HepG2 (cell line): ENCODE measurements around the gene ABHD4. TPM values are rescaled to one million over a fixed set of nuclear protein-coding genes. Genes with fewer than 3 reads are reported as not detected.
A peak's percentile ranks its signal among the peaks of the same experiment; 100 is the strongest.

Source experiments
- ESRRA ChIP-seq: sonication (generic); formaldehyde crosslinking; IDR thresholded peaks from 2 replicates; pipeline ENCODE4 v1.5.1; 2020; ENCODE audit warnings: mild to moderate bottlenecking, low read depth, missing genetic modification reagents
- ETV5 ChIP-seq: IDR thresholded peaks from 2 replicates; pipeline ENCODE4 v1.6.1; 2018; ENCODE audit warnings: missing biosample characterization, missing genetic modification reagents, inconsistent platforms, borderline replicate concordance
- GABPA ChIP-seq, 2 experiments: IDR thresholded peaks; 2 replicates each; pipeline ENCODE4 v1.6.1; 2011 to 2016; ENCODE audit warnings: low read depth in 2 of 2, low read length in 1 of 2, missing biosample characterization in 1 of 2, missing genetic modification characterization in 1 of 2
- HMGA1 ChIP-seq: sonication (generic); formaldehyde crosslinking; conservative IDR thresholded peaks from 2 replicates; pipeline ENCODE4 v1.4.0; 2020; ENCODE audit warnings: missing genetic modification reagents
- HNRNPLL ChIP-seq: fragments of 200-400 bp; formaldehyde crosslinking; IDR thresholded peaks from 2 replicates; pipeline ENCODE4 v1.6.1; 2017; ENCODE audit warnings: mild to moderate bottlenecking, low read depth, low read length; ENCODE audit not compliant: poor library complexity, severe bottlenecking
- IRF2 ChIP-seq: IDR thresholded peaks from 2 replicates; pipeline ENCODE4 v1.6.1; 2018; ENCODE audit warnings: missing genetic modification reagents, missing compliant biosample characterization
- MAFG ChIP-seq: sonication (generic); formaldehyde crosslinking; IDR thresholded peaks from 2 replicates; pipeline ENCODE4 v1.5.1; 2020; ENCODE audit warnings: mild to moderate bottlenecking, missing genetic modification reagents
- NFIC ChIP-seq: IDR thresholded peaks from 2 replicates; pipeline ENCODE4 v1.6.1; 2012; ENCODE audit warnings: mild to moderate bottlenecking, low read length, inconsistent platforms
- PAWR ChIP-seq: sonication (generic); formaldehyde crosslinking; IDR thresholded peaks from 2 replicates; pipeline ENCODE4 v1.4.0; 2020; ENCODE audit warnings: missing genetic modification reagents, mild to moderate bottlenecking, borderline replicate concordance
- PLRG1 ChIP-seq: fragments of 450-650 bp; conservative IDR thresholded peaks from 2 replicates; pipeline ENCODE4 v1.6.1; 2016
- ZNF138 ChIP-seq: sonication (generic); formaldehyde crosslinking; IDR thresholded peaks from 2 replicates; pipeline ENCODE4 v1.5.0; 2020; ENCODE audit warnings: mild to moderate bottlenecking, low read depth, missing genetic modification reagents
- ZNF484 ChIP-seq: sonication (generic); formaldehyde crosslinking; IDR thresholded peaks from 2 replicates; pipeline ENCODE4 v1.5.1; 2020; ENCODE audit warnings: mild to moderate bottlenecking, low read depth, missing genetic modification reagents, borderline replicate concordance
- ZNF572 ChIP-seq: sonication (generic); formaldehyde crosslinking; IDR thresholded peaks from 2 replicates; pipeline ENCODE4 v1.5.1; 2020; ENCODE audit warnings: mild to moderate bottlenecking, missing genetic modification reagents
- ZNF605 ChIP-seq: sonication (generic); formaldehyde crosslinking; IDR thresholded peaks from 2 replicates; pipeline ENCODE4 v1.8.0; 2022; ENCODE audit warnings: mild to moderate bottlenecking, missing genetic modification reagents
- ZNF773 ChIP-seq: sonication (generic); formaldehyde crosslinking; IDR thresholded peaks from 2 replicates; pipeline ENCODE4 v1.4.0; 2020; ENCODE audit warnings: missing genetic modification reagents, borderline replicate concordance
- ZNF883 ChIP-seq: sonication (generic); formaldehyde crosslinking; IDR thresholded peaks from 2 replicates; pipeline ENCODE4 v1.5.1; 2020; ENCODE audit warnings: mild to moderate bottlenecking, missing genetic modification reagents; ENCODE audit errors: not compliant biosample characterization
- polyA plus RNA-seq, 8 experiments: library from polyadenylated mRNA; depleted of rRNA in 3 of 8; stranded (reverse) in 7 of 8; unstranded in 1 of 8; fragments of >200 nt; fragmentation: Illumina TruSeq in 4 of 8; extraction: Trizol in 4 of 8; gene quantifications; 2 replicates each; pipeline versions ENCODE4 v1.2.1 to v1.2.3, GENCODE V29; 2011 to 2016; ENCODE audit warnings: low read depth in 4 of 8, missing spikeins in 1 of 8, mixed read lengths in 1 of 8; ENCODE audit not compliant: insufficient read depth in 1 of 8
- total RNA-seq, 5 experiments: library from RNA; depleted of rRNA; stranded (reverse); fragments of >200 nt; fragmentation: Illumina TruSeq; extraction: Trizol; gene quantifications; 2 replicates each; pipeline ENCODE4 v1.2.3, GENCODE V29; 2016; ENCODE audit warnings: low read depth in 1 of 5
- TF ChIP-seq, protein P1 (sequence below): sonication (generic); formaldehyde crosslinking; IDR thresholded peaks from 2 replicates; pipeline ENCODE4 v1.4.0; 2020; ENCODE audit warnings: missing genetic modification reagents, mild to moderate bottlenecking, borderline replicate concordance
- TF ChIP-seq, protein P2 (sequence below): sonication (generic); formaldehyde crosslinking; IDR thresholded peaks from 2 replicates; pipeline ENCODE4 v1.8.0; 2022; ENCODE audit warnings: missing genetic modification reagents, low read depth, mild to moderate bottlenecking, borderline replicate concordance
- TF ChIP-seq, protein P3 (sequence below): IDR thresholded peaks from 2 replicates; pipeline ENCODE4 v1.6.1; 2012; ENCODE audit warnings: low read length, improper control_type of control experiment
- TF ChIP-seq, protein P4 (sequence below): sonication (generic); formaldehyde crosslinking; IDR thresholded peaks from 2 replicates; pipeline ENCODE4 v1.8.0; 2022; ENCODE audit warnings: missing genetic modification reagents, mild to moderate bottlenecking, moderate library complexity, borderline replicate concordance

Gene ABHD4
- total and polyA plus RNA-seq, 2 of the 13 experiments (the other 11 are each of a cell fraction or from before 2014, with no cell fraction given): 16.1 to 47.5 TPM

DNA sequence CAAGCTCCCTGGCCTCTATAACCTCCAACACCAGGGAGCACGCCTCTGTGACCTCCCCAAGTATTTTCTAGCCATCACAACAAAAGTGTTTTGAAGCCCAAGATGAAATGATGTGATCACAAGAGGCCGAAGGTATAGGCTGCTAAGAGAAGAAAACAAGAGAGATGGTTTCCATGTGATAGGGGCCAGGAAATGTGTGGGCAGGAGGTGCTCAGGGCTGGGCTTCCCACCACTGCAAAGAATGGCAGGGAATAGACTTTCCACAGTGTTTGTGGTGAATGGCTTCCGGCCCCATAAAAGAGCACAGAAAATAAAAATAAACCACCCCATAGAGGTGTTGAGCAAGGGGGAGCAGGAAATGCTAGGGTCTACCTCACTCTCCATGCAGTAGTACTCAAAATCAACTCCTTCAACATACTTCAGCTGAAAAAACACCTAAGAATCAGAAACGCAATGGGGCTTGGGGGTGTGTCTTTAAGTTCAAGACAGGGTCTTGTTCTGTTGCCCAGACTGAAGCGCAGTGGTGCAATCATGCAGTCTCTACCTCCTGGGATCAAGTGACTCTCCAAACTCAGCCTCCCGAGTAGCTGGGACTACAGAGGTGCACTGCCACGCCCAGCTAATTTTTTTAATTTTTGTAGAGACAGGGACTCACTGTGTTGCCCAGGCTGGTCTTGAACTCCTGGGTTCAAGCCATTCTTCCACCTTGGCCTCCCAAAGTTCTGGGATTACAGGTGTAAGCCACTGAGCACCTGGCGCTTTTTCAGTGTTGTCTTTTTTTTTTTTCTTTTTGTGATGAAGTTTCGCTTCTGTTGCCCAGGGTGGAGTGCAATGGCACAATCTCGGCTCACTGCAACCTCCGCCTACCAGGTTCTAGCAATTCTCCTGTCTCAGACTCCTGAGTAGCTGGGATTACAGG, 36.2 kb upstream of the ABHD4 start (continued):
- TF ChIP-seq, protein P1, sequence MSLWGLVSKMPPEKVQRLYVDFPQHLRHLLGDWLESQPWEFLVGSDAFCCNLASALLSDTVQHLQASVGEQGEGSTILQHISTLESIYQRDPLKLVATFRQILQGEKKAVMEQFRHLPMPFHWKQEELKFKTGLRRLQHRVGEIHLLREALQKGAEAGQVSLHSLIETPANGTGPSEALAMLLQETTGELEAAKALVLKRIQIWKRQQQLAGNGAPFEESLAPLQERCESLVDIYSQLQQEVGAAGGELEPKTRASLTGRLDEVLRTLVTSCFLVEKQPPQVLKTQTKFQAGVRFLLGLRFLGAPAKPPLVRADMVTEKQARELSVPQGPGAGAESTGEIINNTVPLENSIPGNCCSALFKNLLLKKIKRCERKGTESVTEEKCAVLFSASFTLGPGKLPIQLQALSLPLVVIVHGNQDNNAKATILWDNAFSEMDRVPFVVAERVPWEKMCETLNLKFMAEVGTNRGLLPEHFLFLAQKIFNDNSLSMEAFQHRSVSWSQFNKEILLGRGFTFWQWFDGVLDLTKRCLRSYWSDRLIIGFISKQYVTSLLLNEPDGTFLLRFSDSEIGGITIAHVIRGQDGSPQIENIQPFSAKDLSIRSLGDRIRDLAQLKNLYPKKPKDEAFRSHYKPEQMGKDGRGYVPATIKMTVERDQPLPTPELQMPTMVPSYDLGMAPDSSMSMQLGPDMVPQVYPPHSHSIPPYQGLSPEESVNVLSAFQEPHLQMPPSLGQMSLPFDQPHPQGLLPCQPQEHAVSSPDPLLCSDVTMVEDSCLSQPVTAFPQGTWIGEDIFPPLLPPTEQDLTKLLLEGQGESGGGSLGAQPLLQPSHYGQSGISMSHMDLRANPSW: no peak
- TF ChIP-seq ZNF773 (CRISPR knock-in tag) (no peak), NFIC (0 out of 2 replicates have a peak, but pooled peaks have one; percentile 2), ZNF572 (CRISPR knock-in tag) (peak; percentile 93; the same call in 1 of the 2 replicates), GABPA (IDR thresholded peaks at IDR 0.05; ENCODE audit: low read depth, low read length) (no peak), GABPA (CRISPR knock-in tag; IDR thresholded peaks at IDR 0.05; ENCODE audit: low read depth) (no peak), ZNF605 (CRISPR knock-in tag) (no peak), ETV5 (CRISPR knock-in tag) (no peak), PLRG1 (no peak), HMGA1 (CRISPR knock-in tag) (0 out of 2 replicates have a peak, but pooled peaks have one; percentile 25), PAWR (CRISPR knock-in tag) (no peak), ZNF138 (CRISPR knock-in tag) (no peak), MAFG (CRISPR knock-in tag) (no peak), IRF2 (no peak), ZNF883 (CRISPR knock-in tag) (no peak), ESRRA (CRISPR knock-in tag) (no peak), HNRNPLL (no peak), ZNF484 (no peak)
- TF ChIP-seq, protein P2, sequence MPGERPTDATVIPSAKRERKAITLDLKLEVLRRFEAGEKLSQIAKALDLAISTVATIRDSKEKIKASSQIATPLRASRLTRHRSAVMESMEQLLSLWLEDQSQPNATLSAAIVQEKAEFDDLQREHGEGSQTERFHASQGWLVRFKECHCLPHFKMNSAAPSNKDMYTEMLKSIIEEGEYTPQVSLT: no peak
- TF ChIP-seq, protein P3, sequence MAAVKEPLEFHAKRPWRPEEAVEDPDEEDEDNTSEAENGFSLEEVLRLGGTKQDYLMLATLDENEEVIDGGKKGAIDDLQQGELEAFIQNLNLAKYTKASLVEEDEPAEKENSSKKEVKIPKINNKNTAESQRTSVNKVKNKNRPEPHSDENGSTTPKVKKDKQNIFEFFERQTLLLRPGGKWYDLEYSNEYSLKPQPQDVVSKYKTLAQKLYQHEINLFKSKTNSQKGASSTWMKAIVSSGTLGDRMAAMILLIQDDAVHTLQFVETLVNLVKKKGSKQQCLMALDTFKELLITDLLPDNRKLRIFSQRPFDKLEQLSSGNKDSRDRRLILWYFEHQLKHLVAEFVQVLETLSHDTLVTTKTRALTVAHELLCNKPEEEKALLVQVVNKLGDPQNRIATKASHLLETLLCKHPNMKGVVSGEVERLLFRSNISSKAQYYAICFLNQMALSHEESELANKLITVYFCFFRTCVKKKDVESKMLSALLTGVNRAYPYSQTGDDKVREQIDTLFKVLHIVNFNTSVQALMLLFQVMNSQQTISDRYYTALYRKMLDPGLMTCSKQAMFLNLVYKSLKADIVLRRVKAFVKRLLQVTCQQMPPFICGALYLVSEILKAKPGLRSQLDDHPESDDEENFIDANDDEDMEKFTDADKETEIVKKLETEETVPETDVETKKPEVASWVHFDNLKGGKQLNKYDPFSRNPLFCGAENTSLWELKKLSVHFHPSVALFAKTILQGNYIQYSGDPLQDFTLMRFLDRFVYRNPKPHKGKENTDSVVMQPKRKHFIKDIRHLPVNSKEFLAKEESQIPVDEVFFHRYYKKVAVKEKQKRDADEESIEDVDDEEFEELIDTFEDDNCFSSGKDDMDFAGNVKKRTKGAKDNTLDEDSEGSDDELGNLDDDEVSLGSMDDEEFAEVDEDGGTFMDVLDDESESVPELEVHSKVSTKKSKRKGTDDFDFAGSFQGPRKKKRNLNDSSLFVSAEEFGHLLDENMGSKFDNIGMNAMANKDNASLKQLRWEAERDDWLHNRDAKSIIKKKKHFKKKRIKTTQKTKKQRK: no peak
- TF ChIP-seq, protein P4, sequence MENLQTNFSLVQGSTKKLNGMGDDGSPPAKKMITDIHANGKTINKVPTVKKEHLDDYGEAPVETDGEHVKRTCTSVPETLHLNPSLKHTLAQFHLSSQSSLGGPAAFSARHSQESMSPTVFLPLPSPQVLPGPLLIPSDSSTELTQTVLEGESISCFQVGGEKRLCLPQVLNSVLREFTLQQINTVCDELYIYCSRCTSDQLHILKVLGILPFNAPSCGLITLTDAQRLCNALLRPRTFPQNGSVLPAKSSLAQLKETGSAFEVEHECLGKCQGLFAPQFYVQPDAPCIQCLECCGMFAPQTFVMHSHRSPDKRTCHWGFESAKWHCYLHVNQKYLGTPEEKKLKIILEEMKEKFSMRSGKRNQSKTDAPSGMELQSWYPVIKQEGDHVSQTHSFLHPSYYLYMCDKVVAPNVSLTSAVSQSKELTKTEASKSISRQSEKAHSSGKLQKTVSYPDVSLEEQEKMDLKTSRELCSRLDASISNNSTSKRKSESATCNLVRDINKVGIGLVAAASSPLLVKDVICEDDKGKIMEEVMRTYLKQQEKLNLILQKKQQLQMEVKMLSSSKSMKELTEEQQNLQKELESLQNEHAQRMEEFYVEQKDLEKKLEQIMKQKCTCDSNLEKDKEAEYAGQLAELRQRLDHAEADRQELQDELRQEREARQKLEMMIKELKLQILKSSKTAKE: no peak
